ENCODE data around the gene ASH1L. TPM values are rescaled to one million over a fixed set of nuclear protein-coding genes. Genes with fewer than 3 reads are reported as not detected.
"Not testable (repeated sequence)": the region's sequence is repeated elsewhere in the genome, so short reads cannot be mapped to it uniquely, and the experiment has no call there.

ASH1L gene
- total and polyA plus RNA-seq, 7 experiments from 2014 or later, result 20.1 to 109 (median 87.0) TPM

GRCh38 chr1:155589282-155589681, 26.7 kb upstream of the ASH1L start:
- DNase-seq; intact Hi-C loops (cut with micrococcal nuclease); H3K27me3 ChIP-seq (ENCODE audit: control insufficient read depth in 2 of 2, insufficient read depth in 2 of 2, low read length in 2 of 2); H3K4me1 Mint-ChIP-seq; H3K4me3 ChIP-seq (ENCODE audit: low read length); ATAC-seq; H3K4me3 Mint-ChIP-seq; H3K4me1 ChIP-seq (ENCODE audit: control insufficient read depth in 2 of 2, insufficient read depth in 2 of 2, low read length in 2 of 2); H3K36me3 Mint-ChIP-seq; POLR2A ChIA-PET; H3K27me3 Mint-ChIP-seq; H3K36me3 ChIP-seq (ENCODE audit: control insufficient read depth in 2 of 3, insufficient read depth in 3 of 3, low read length in 3 of 3); H3K9me3 Mint-ChIP-seq; H3K27ac ChIP-seq (ENCODE audit: low read depth, low read length); H3K9me3 ChIP-seq (ENCODE audit: control insufficient read depth in 2 of 3, low read length in 3 of 3): not testable (repeated sequence)
- CTCF ChIA-PET, result interaction anchor here (0.7 kb wide), 1 partner anchor 282 kb away, joined by 6 read pairs; no protein-coding TSS in a partner anchor
- peak overlapping the region in 1 of 9 donors; percentile 20 for H3K27ac Mint-ChIP-seq

- H3K36me3 ChIP-seq (ENCODE audit: control insufficient read depth in 2 of 3, insufficient read depth in 3 of 3, low read length in 3 of 3); H3K4me3 Mint-ChIP-seq; H3K27ac Mint-ChIP-seq; H3K4me3 ChIP-seq (ENCODE audit: low read length); H3K9me3 ChIP-seq (ENCODE audit: control insufficient read depth in 2 of 3, low read length in 3 of 3); H3K27me3 Mint-ChIP-seq; H3K4me1 ChIP-seq (ENCODE audit: control insufficient read depth in 2 of 2, insufficient read depth in 2 of 2, low read length in 2 of 2); H3K9me3 Mint-ChIP-seq; H3K27me3 ChIP-seq (ENCODE audit: control insufficient read depth in 2 of 2, insufficient read depth in 2 of 2, low read length in 2 of 2); H3K27ac ChIP-seq (ENCODE audit: low read depth, low read length); ATAC-seq; H3K36me3 Mint-ChIP-seq; POLR2A ChIA-PET; DNase-seq; intact Hi-C loops (cut with micrococcal nuclease); H3K4me1 Mint-ChIP-seq; CTCF ChIA-PET: not testable (repeated sequence)
These were observed 21.2 kb upstream of the ASH1L start for GRCh38 chr1:155583846-155584245.

- H3K27me3 Mint-ChIP-seq; H3K4me3 ChIP-seq (ENCODE audit: low read length); CTCF ChIA-PET; H3K27ac Mint-ChIP-seq; H3K36me3 Mint-ChIP-seq; H3K4me1 ChIP-seq (ENCODE audit: control insufficient read depth in 2 of 2, insufficient read depth in 2 of 2, low read length in 2 of 2); intact Hi-C loops (cut with micrococcal nuclease); H3K27ac ChIP-seq (ENCODE audit: low read depth, low read length); H3K36me3 ChIP-seq (ENCODE audit: control insufficient read depth in 2 of 3, insufficient read depth in 3 of 3, low read length in 3 of 3); ATAC-seq; H3K27me3 ChIP-seq (ENCODE audit: control insufficient read depth in 2 of 2, insufficient read depth in 2 of 2, low read length in 2 of 2); H3K9me3 Mint-ChIP-seq; H3K4me1 Mint-ChIP-seq; H3K4me3 Mint-ChIP-seq; POLR2A ChIA-PET; DNase-seq; H3K9me3 ChIP-seq (ENCODE audit: control insufficient read depth in 2 of 3, low read length in 3 of 3): not testable (repeated sequence)
These were observed 13.0 kb upstream of the ASH1L start for GRCh38 chr1:155575608-155576007.

GRCh38 chr1:155574077-155574476, 11.5 kb upstream of the ASH1L start:
- Histone ChIP-seq H3K27ac (ENCODE audit: low read depth, low read length) (no peak overlapping the region), H3K36me3 (ENCODE audit: control insufficient read depth in 2 of 3, insufficient read depth in 3 of 3, low read length in 3 of 3) (peaks cover 0 to 8% (median 0%) of the 10 kb centered on the region in 3 experiments), H3K9me3 (ENCODE audit: control insufficient read depth in 2 of 3, low read length in 3 of 3) (no peaks in the 10 kb centered on the region), H3K4me1 (ENCODE audit: control insufficient read depth in 2 of 2, insufficient read depth in 2 of 2, low read length in 2 of 2) (peaks cover 0 to 5% of the 10 kb centered on the region in 2 donors), H3K4me3 (ENCODE audit: low read length) (no peak overlapping the region), H3K27me3 (ENCODE audit: control insufficient read depth in 2 of 2, insufficient read depth in 2 of 2, low read length in 2 of 2) (no peaks in the 10 kb centered on the region)
- Mint-ChIP-seq H3K27ac (no peak overlapping the region), H3K27me3 (no peaks in the 10 kb centered on the region), H3K4me3 (no peak overlapping the region), H3K9me3 (no peaks in the 10 kb centered on the region), H3K36me3 (peaks cover 0 to 10% (median 9%) of the 10 kb centered on the region in 5 donors), H3K4me1 (peaks cover 8 to 21% (median 14%) of the 10 kb centered on the region in 7 donors)
- ATAC-seq, result no peak
- POLR2A ChIA-PET, result interaction anchor here (1.4 kb wide), 1 partner anchor 10 kb away, joined by 6 read pairs; the partner anchor contains the start of gene ASH1L
- CTCF ChIA-PET, result no interaction called here
- intact Hi-C loops (cut with micrococcal nuclease), result no loop called here
- DNase-seq, result no peak

- no peaks in the 10 kb centered on the region for H3K27me3 Mint-ChIP-seq
- Histone ChIP-seq H3K9me3 (ENCODE audit: control insufficient read depth in 2 of 3, low read length in 3 of 3) (no peaks in the 10 kb centered on the region), H3K27me3 (ENCODE audit: control insufficient read depth in 2 of 2, insufficient read depth in 2 of 2, low read length in 2 of 2) (no peaks in the 10 kb centered on the region), H3K4me3 (ENCODE audit: low read length) (no peak overlapping the region), H3K4me1 (ENCODE audit: control insufficient read depth in 2 of 2, insufficient read depth in 2 of 2, low read length in 2 of 2) (peaks cover 5 to 6% of the 10 kb centered on the region in 2 donors), H3K36me3 (ENCODE audit: control insufficient read depth in 2 of 3, insufficient read depth in 3 of 3, low read length in 3 of 3) (peaks cover 0 to 8% (median 0%) of the 10 kb centered on the region in 3 experiments), H3K27ac (ENCODE audit: low read depth, low read length) (no peak overlapping the region)
- H3K4me3 Mint-ChIP-seq, result no peak overlapping the region
- H3K36me3 Mint-ChIP-seq, result peaks cover 0 to 12% (median 9%) of the 10 kb centered on the region in 5 donors
- peak overlapping the region in 2 of 9 donors; percentile 28 to 62 for H3K27ac Mint-ChIP-seq
- no peaks in the 10 kb centered on the region for H3K9me3 Mint-ChIP-seq
- CTCF ChIA-PET, result no interaction called here
- no peak for DNase-seq
- POLR2A ChIA-PET, result interaction anchor here (1.2 kb wide), 1 partner anchor 9 kb away, joined by 5 read pairs; no protein-coding TSS in a partner anchor
- H3K4me1 Mint-ChIP-seq, result peaks cover 11 to 28% (median 19%) of the 10 kb centered on the region in 7 donors
- intact Hi-C loops (cut with micrococcal nuclease), result no loop called here
- ATAC-seq, result no peak
These were observed 8.0 kb upstream of the ASH1L start for GRCh38 chr1:155570593-155570990.

- no peaks in the 10 kb centered on the region for H3K27me3 ChIP-seq (ENCODE audit: control insufficient read depth in 2 of 2, insufficient read depth in 2 of 2, low read length in 2 of 2)
- Mint-ChIP-seq H3K4me3 (no peak overlapping the region), H3K27me3 (no peaks in the 10 kb centered on the region), H3K36me3 (peaks cover 0 to 12% (median 9%) of the 10 kb centered on the region in 5 donors), H3K27ac (peak overlapping the region in 2 of 9 donors; percentile 28 to 62), H3K4me1 (peaks cover 12 to 33% (median 24%) of the 10 kb centered on the region in 7 donors), H3K9me3 (no peaks in the 10 kb centered on the region)
- DNase-seq (no peak), ATAC-seq (peak; percentile 84)
- peaks cover 5 to 6% of the 10 kb centered on the region in 2 donors for H3K4me1 ChIP-seq (ENCODE audit: control insufficient read depth in 2 of 2, insufficient read depth in 2 of 2, low read length in 2 of 2)
- POLR2A ChIA-PET, result interaction anchor here (1.2 kb wide), 1 partner anchor 9 kb away, joined by 5 read pairs; no protein-coding TSS in a partner anchor
- H3K9me3 ChIP-seq (ENCODE audit: control insufficient read depth in 2 of 3, low read length in 3 of 3), result no peaks in the 10 kb centered on the region
- no peak overlapping the region for H3K27ac ChIP-seq (ENCODE audit: low read depth, low read length)
- H3K36me3 ChIP-seq (ENCODE audit: control insufficient read depth in 2 of 3, insufficient read depth in 3 of 3, low read length in 3 of 3), result peaks cover 0 to 8% (median 0%) of the 10 kb centered on the region in 3 experiments
- no peak overlapping the region for H3K4me3 ChIP-seq (ENCODE audit: low read length)
- intact Hi-C loops (cut with micrococcal nuclease), result no loop called here
- CTCF ChIA-PET, result no interaction called here
These were observed 7.5 kb upstream of the ASH1L start for GRCh38 chr1:155569988-155570592.
